ENCODE results near the gene TYW5. TPM values are rescaled to one million over a fixed set of nuclear protein-coding genes. Genes with fewer than 3 reads are reported as not detected.

Gene TYW5
- total RNA-seq, 1 experiment from 2014 or later = 7.2 TPM

DNA sequence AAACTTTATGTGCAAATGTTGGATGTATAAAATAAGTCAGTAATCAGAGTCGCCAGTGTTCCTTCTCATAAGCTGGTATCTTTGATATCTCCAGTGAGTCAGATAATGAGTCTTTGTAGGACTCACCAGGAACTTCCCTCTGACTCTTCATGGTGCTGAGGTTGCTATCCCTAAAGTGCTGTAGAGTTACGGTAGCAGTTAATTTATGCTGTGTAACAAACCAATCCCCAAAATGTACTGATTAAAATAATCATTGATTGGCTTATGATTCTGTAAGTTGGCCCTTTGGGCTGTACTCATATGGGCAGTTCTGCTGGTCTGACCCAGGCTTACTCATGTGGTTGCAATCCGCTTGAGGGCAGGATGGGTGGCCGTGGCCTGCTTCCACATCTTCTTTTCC, 43.9 kb upstream of the TYW5 start:
- intact Hi-C loops (cut with micrococcal nuclease; ENCODE audit: unreplicated experiment) = no loop called here
- Histone ChIP-seq H3K4me1 (replicated peaks; ENCODE audit: insufficient read depth) (peaks cover 11% of the 10 kb centered on the region), H4K20me1 (ENCODE audit: insufficient read depth) (no peaks in the 10 kb centered on the region), H3K9me3 (ENCODE audit: insufficient read depth, low read depth) (no peaks in the 10 kb centered on the region), H3K4me3 (no peak overlapping the region), H3K27me3 (ENCODE audit: insufficient read depth, low read depth) (no peaks in the 10 kb centered on the region), H3K9me2 (ENCODE audit: insufficient read depth) (no peaks in the 10 kb centered on the region), H2AFZ (no peak overlapping the region), H3K36me3 (ENCODE audit: low read depth) (no peaks in the 10 kb centered on the region), H3F3A (ENCODE audit: insufficient read depth, low read depth) (no peaks in the 10 kb centered on the region), H3K27ac (no peak overlapping the region), H3K4me2 (no peak overlapping the region), H3K79me2 (ENCODE audit: low read depth) (no peaks in the 10 kb centered on the region)
- BruUV-seq (replicated peaks) = no TSS peak
- TF ChIP-seq, protein P1, sequence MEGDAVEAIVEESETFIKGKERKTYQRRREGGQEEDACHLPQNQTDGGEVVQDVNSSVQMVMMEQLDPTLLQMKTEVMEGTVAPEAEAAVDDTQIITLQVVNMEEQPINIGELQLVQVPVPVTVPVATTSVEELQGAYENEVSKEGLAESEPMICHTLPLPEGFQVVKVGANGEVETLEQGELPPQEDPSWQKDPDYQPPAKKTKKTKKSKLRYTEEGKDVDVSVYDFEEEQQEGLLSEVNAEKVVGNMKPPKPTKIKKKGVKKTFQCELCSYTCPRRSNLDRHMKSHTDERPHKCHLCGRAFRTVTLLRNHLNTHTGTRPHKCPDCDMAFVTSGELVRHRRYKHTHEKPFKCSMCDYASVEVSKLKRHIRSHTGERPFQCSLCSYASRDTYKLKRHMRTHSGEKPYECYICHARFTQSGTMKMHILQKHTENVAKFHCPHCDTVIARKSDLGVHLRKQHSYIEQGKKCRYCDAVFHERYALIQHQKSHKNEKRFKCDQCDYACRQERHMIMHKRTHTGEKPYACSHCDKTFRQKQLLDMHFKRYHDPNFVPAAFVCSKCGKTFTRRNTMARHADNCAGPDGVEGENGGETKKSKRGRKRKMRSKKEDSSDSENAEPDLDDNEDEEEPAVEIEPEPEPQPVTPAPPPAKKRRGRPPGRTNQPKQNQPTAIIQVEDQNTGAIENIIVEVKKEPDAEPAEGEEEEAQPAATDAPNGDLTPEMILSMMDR (conservative IDR thresholded peaks at IDR 0.05) = no peak
- TF ChIP-seq EZH2 (IDR thresholded peaks at IDR 0.05; ENCODE audit: low read depth) = no peak
- no peak for DNase-seq
- POLR2A ChIA-PET (ENCODE audit: unreplicated experiment) = no interaction called here
- CTCF ChIA-PET = no interaction called here

DNA sequence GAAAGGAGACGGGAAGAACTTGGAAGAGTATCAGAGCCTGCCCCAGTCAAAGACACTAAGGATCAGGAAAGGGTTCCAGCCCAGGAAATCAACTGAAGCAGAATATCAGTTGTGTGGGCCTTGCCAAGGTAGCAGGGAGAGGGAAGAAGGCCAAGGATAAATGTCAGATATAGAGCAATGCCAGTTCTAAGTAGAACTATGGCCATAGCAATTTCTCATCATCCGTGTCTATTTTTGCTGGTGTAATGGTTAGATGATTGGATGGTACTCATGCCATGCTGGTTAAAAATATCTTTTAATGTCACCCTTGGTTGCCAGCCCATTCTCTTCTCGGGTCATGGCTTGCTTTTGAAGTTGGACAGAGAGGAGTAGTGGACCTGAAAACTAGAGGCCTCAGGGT, 42.0 kb upstream of the TYW5 start:
- H3K4me2 ChIP-seq = no peak overlapping the region
- H3K36me3 ChIP-seq (ENCODE audit: low read depth) = no peaks in the 10 kb centered on the region
- no peak overlapping the region for H2AFZ ChIP-seq
- H3K27me3 ChIP-seq (ENCODE audit: insufficient read depth, low read depth) = no peaks in the 10 kb centered on the region
- H3K4me3 ChIP-seq = no peak overlapping the region
- H3K27ac ChIP-seq = no peak overlapping the region
- H3K4me1 ChIP-seq (replicated peaks; ENCODE audit: insufficient read depth) = no peaks in the 10 kb centered on the region
- no peaks in the 10 kb centered on the region for H3K79me2 ChIP-seq (ENCODE audit: low read depth)
- intact Hi-C loops (cut with micrococcal nuclease; ENCODE audit: unreplicated experiment) = no loop called here
- no TSS peak for BruUV-seq (replicated peaks)
- no peaks in the 10 kb centered on the region for H3K9me2 ChIP-seq (ENCODE audit: insufficient read depth)
- TF ChIP-seq, protein P1 (conservative IDR thresholded peaks at IDR 0.05) = no peak
- no peak for TF ChIP-seq EZH2 (IDR thresholded peaks at IDR 0.05; ENCODE audit: low read depth)
- no peaks in the 10 kb centered on the region for H3F3A ChIP-seq (ENCODE audit: insufficient read depth, low read depth)
- POLR2A ChIA-PET (ENCODE audit: unreplicated experiment) = no interaction called here
- no peaks in the 10 kb centered on the region for H3K9me3 ChIP-seq (ENCODE audit: insufficient read depth, low read depth)
- CTCF ChIA-PET = no interaction called here
- no peaks in the 10 kb centered on the region for H4K20me1 ChIP-seq (ENCODE audit: insufficient read depth)
- DNase-seq = no peak

DNA sequence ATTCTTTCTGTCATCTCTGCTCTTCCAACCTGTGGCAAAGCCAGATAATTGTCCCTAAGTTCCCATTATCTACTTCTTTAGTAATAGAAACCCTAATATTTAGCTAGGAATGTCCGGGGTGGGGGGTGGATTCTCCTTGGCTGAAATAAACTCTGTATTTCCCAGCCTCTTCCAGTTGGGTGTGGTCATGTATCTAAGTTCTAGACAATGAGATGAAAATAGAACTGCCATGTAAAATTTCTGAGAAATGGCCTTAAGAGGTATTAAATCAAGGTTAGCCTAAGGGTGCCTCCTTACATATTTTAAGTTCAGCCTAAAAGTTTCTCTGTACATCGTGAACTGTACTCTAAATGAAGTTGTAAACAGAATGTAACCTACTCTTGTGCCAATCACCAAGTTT, 39.6 kb upstream of the TYW5 start:
- no peaks in the 10 kb centered on the region for H3K9me2 ChIP-seq (ENCODE audit: insufficient read depth)
- BruUV-seq (replicated peaks) = no TSS peak
- no peak for DNase-seq
- ChIA-PET POLR2A (ENCODE audit: unreplicated experiment) (no interaction called here), CTCF (no interaction called here)
- TF ChIP-seq EZH2 (IDR thresholded peaks at IDR 0.05; ENCODE audit: low read depth) = no peak
- TF ChIP-seq, protein P1 (conservative IDR thresholded peaks at IDR 0.05) = no peak
- H4K20me1 ChIP-seq (ENCODE audit: insufficient read depth) = no peaks in the 10 kb centered on the region
- no peak overlapping the region for H3K4me3 ChIP-seq
- H3K79me2 ChIP-seq (ENCODE audit: low read depth) = no peaks in the 10 kb centered on the region
- intact Hi-C loops (cut with micrococcal nuclease; ENCODE audit: unreplicated experiment) = no loop called here
- H2AFZ ChIP-seq = no peak overlapping the region
- no peak overlapping the region for H3K27ac ChIP-seq
- no peaks in the 10 kb centered on the region for H3K4me1 ChIP-seq (replicated peaks; ENCODE audit: insufficient read depth)
- no peaks in the 10 kb centered on the region for H3F3A ChIP-seq (ENCODE audit: insufficient read depth, low read depth)
- H3K36me3 ChIP-seq (ENCODE audit: low read depth) = no peaks in the 10 kb centered on the region
- H3K9me3 ChIP-seq (ENCODE audit: insufficient read depth, low read depth) = no peaks in the 10 kb centered on the region
- H3K27me3 ChIP-seq (ENCODE audit: insufficient read depth, low read depth) = no peaks in the 10 kb centered on the region
- H3K4me2 ChIP-seq = no peak overlapping the region
